BLaER1 treated with 17β-estradiol and CSF1 and Interleukin-3, amounts not matched to agents 10 nM and 100 nM (cell line): Measurements from ENCODE around the gene RBFOX1.

Experiments used
- H3K27ac ChIP-seq, 11 experiments: shearing (Covaris generic); formaldehyde crosslinking; 2 replicates each; pipeline ENCODE4 v1.8.1; 2022
- H3K27me3 ChIP-seq, 11 experiments: shearing (Covaris generic); formaldehyde crosslinking; 2 replicates each; pipeline ENCODE4 v1.8.1; 2022
- H3K36me3 ChIP-seq, 11 experiments: shearing (Covaris generic); formaldehyde crosslinking; 2 replicates each; pipeline ENCODE4 v1.8.1; 2022
- H3K4me1 ChIP-seq, 10 experiments: shearing (Covaris generic); formaldehyde crosslinking; 2 replicates each; pipeline ENCODE4 v1.8.1; 2022
- H3K4me2 ChIP-seq, 11 experiments: shearing (Covaris generic); formaldehyde crosslinking; 2 replicates each; pipeline ENCODE4 v1.8.1; 2022
- H3K4me3 ChIP-seq, 10 experiments: shearing (Covaris generic); formaldehyde crosslinking; 2 replicates each; pipeline ENCODE4 v1.8.1; 2022
- H3K9ac ChIP-seq, 11 experiments: shearing (Covaris generic); formaldehyde crosslinking; 2 replicates each; pipeline ENCODE4 v1.8.1; 2022
- H3K9me3 ChIP-seq, 11 experiments: shearing (Covaris generic); formaldehyde crosslinking; replicated peaks in 1 of 11; 2 replicates each; pipeline ENCODE4 v1.8.1; 2022
- H4K20me1 ChIP-seq, 11 experiments: shearing (Covaris generic); formaldehyde crosslinking; 2 replicates each; pipeline ENCODE4 v1.8.1; 2022
- Cebpa-rat ChIP-seq, 11 experiments: shearing (Covaris generic); IDR thresholded peaks; 2 replicates each; pipeline ENCODE4 v1.8.1; 2022

RBFOX1 gene

GRCh38 chr16:7512503-7512902, 179.9 kb downstream of the RBFOX1 start:
- H3K36me3 ChIP-seq, result no peaks in the 10 kb centered on the region
- TF ChIP-seq Cebpa-rat (IDR thresholded peaks at IDR 0.05), result no peak

GRCh38 chr16:7513429-7513828, 180.8 kb downstream of the RBFOX1 start:
- Histone ChIP-seq H3K36me3 (no peaks in the 10 kb centered on the region), H3K9ac (no peak overlapping the region), H3K4me3 (no peak overlapping the region), H3K4me1 (peaks cover 0 to 9% (median 3%) of the 10 kb centered on the region in 10 experiments; a peak in 6 of 20 replicates), H3K9me3 (no peaks in the 10 kb centered on the region), H4K20me1 (no peaks in the 10 kb centered on the region), H3K27ac (no peak overlapping the region), H3K27me3 (no peaks in the 10 kb centered on the region), H3K4me2 (no peak overlapping the region)
- no peak for TF ChIP-seq Cebpa-rat (IDR thresholded peaks at IDR 0.05)

More at GRCh38 chr16:7512503-7512902, 179.9 kb downstream of the RBFOX1 start:
- Histone ChIP-seq H3K4me2 (no peak overlapping the region), H3K27ac (no peak overlapping the region), H3K9me3 (no peaks in the 10 kb centered on the region), H4K20me1 (no peaks in the 10 kb centered on the region), H3K4me3 (no peak overlapping the region), H3K9ac (no peak overlapping the region), H3K4me1 (peaks cover 0 to 9% (median 3%) of the 10 kb centered on the region in 10 experiments; a peak in 6 of 20 replicates), H3K27me3 (no peaks in the 10 kb centered on the region)

GRCh38 chr16:7515543-7515942, 182.9 kb downstream of the RBFOX1 start:
- Histone ChIP-seq H3K27me3 (no peaks in the 10 kb centered on the region), H3K27ac (no peak overlapping the region), H3K4me1 (no peaks in the 10 kb centered on the region), H3K4me2 (no peak overlapping the region), H3K9ac (no peak overlapping the region), H3K4me3 (no peak overlapping the region), H3K9me3 (no peaks in the 10 kb centered on the region), H3K36me3 (no peaks in the 10 kb centered on the region), H4K20me1 (no peaks in the 10 kb centered on the region)
- TF ChIP-seq Cebpa-rat (IDR thresholded peaks at IDR 0.05), result no peak

- no peak overlapping the region for H3K4me2 ChIP-seq
- H3K36me3 ChIP-seq, result no peaks in the 10 kb centered on the region
- H3K9ac ChIP-seq, result no peak overlapping the region
- H3K27ac ChIP-seq, result no peak overlapping the region
- H3K9me3 ChIP-seq, result no peaks in the 10 kb centered on the region
- no peak overlapping the region for H3K4me3 ChIP-seq
- no peak for TF ChIP-seq Cebpa-rat (IDR thresholded peaks at IDR 0.05)
- no peaks in the 10 kb centered on the region for H3K4me1 ChIP-seq
- H3K27me3 ChIP-seq, result no peaks in the 10 kb centered on the region
- H4K20me1 ChIP-seq, result no peaks in the 10 kb centered on the region
Measured at GRCh38 chr16:7517496-7517895, 184.9 kb downstream of the RBFOX1 start.

- Histone ChIP-seq H3K9ac (no peak overlapping the region), H3K27ac (no peak overlapping the region), H3K4me1 (no peaks in the 10 kb centered on the region), H3K4me3 (no peak overlapping the region), H3K27me3 (no peaks in the 10 kb centered on the region), H3K36me3 (no peaks in the 10 kb centered on the region), H3K9me3 (no peaks in the 10 kb centered on the region), H3K4me2 (no peak overlapping the region), H4K20me1 (no peaks in the 10 kb centered on the region)
- TF ChIP-seq Cebpa-rat (IDR thresholded peaks at IDR 0.05), result no peak
Measured at GRCh38 chr16:7518158-7518557, 185.5 kb downstream of the RBFOX1 start.

GRCh38 chr16:7521834-7522233, 189.2 kb downstream of the RBFOX1 start:
- no peak overlapping the region for H3K9ac ChIP-seq
- no peaks in the 10 kb centered on the region for H3K36me3 ChIP-seq
- H3K4me1 ChIP-seq, result no peaks in the 10 kb centered on the region
- H3K27ac ChIP-seq, result no peak overlapping the region
- H3K9me3 ChIP-seq, result no peaks in the 10 kb centered on the region
- no peak overlapping the region for H3K4me3 ChIP-seq
- TF ChIP-seq Cebpa-rat (IDR thresholded peaks at IDR 0.05), result no peak
- no peaks in the 10 kb centered on the region for H3K27me3 ChIP-seq
- no peaks in the 10 kb centered on the region for H4K20me1 ChIP-seq
- H3K4me2 ChIP-seq, result no peak overlapping the region

- no peak overlapping the region for H3K9ac ChIP-seq
- H3K4me1 ChIP-seq, result no peaks in the 10 kb centered on the region
- H3K4me3 ChIP-seq, result no peak overlapping the region
- H4K20me1 ChIP-seq, result no peaks in the 10 kb centered on the region
- no peak overlapping the region for H3K27ac ChIP-seq
- no peaks in the 10 kb centered on the region for H3K27me3 ChIP-seq
- no peaks in the 10 kb centered on the region for H3K36me3 ChIP-seq
- no peaks in the 10 kb centered on the region for H3K9me3 ChIP-seq
- TF ChIP-seq Cebpa-rat (IDR thresholded peaks at IDR 0.05), result no peak
- H3K4me2 ChIP-seq, result no peak overlapping the region
Measured at GRCh38 chr16:7524419-7524818, 191.8 kb downstream of the RBFOX1 start.

GRCh38 chr16:7526736-7527135, 194.1 kb downstream of the RBFOX1 start:
- no peak overlapping the region for H3K9ac ChIP-seq
- no peak overlapping the region for H3K4me2 ChIP-seq
- H3K36me3 ChIP-seq, result no peaks in the 10 kb centered on the region
- H3K27me3 ChIP-seq, result no peaks in the 10 kb centered on the region
- peaks cover 0 to 14% (median 2%) of the 10 kb centered on the region in 10 experiments; a peak in 8 of 20 replicates for H3K4me1 ChIP-seq
- no peak overlapping the region for H3K27ac ChIP-seq
- no peak overlapping the region for H3K4me3 ChIP-seq
- TF ChIP-seq Cebpa-rat (IDR thresholded peaks at IDR 0.05), result no peak
- H4K20me1 ChIP-seq, result no peaks in the 10 kb centered on the region
- H3K9me3 ChIP-seq, result no peaks in the 10 kb centered on the region

GRCh38 chr16:7532534-7532933, 199.9 kb downstream of the RBFOX1 start:
- no peak overlapping the region for H3K27ac ChIP-seq
- H3K4me3 ChIP-seq, result no peak overlapping the region
- no peaks in the 10 kb centered on the region for H4K20me1 ChIP-seq
- H3K27me3 ChIP-seq, result no peaks in the 10 kb centered on the region
- no peak for TF ChIP-seq Cebpa-rat (IDR thresholded peaks at IDR 0.05)
- no peaks in the 10 kb centered on the region for H3K9me3 ChIP-seq
- H3K9ac ChIP-seq, result no peak overlapping the region
- peaks cover 0 to 22% (median 2%) of the 10 kb centered on the region in 10 experiments; a peak in 8 of 20 replicates for H3K4me1 ChIP-seq
- H3K4me2 ChIP-seq, result peak overlapping the region in 2 of 11 experiments; percentile 40 to 66; a peak in 4 of 22 replicates
- no peaks in the 10 kb centered on the region for H3K36me3 ChIP-seq

GRCh38 chr16:7534749-7535148, 202.1 kb downstream of the RBFOX1 start:
- H3K4me3 ChIP-seq, result no peak overlapping the region
- no peaks in the 10 kb centered on the region for H4K20me1 ChIP-seq
- no peak overlapping the region for H3K9ac ChIP-seq
- peaks cover 0 to 22% (median 2%) of the 10 kb centered on the region in 10 experiments; a peak in 8 of 20 replicates for H3K4me1 ChIP-seq
- H3K9me3 ChIP-seq, result no peaks in the 10 kb centered on the region
- H3K4me2 ChIP-seq, result no peak overlapping the region
- no peaks in the 10 kb centered on the region for H3K36me3 ChIP-seq
- TF ChIP-seq Cebpa-rat (IDR thresholded peaks at IDR 0.05), result no peak
- H3K27me3 ChIP-seq, result no peaks in the 10 kb centered on the region
- no peak overlapping the region for H3K27ac ChIP-seq
